HG03108 (cell line): ENCODE measurements around the gene DHCR24.

ENCODE experiments used
- ATAC-seq: cut with Tn5 transposase; IDR thresholded peaks from one replicate; pipeline ENCODE4 v1.9.1; 2021; ENCODE audit warnings: moderate library complexity; ENCODE audit not compliant: unreplicated experiment

DHCR24 gene

GRCh38 chr1:54804471-54805132, 82.4 kb downstream of the DHCR24 start:
- ATAC-seq = no peak

- no peak for ATAC-seq
Measured at GRCh38 chr1:54803761-54804470, 83.1 kb downstream of the DHCR24 start.

GRCh38 chr1:54800899-54801759, 85.9 kb downstream of the DHCR24 start, which contains the start of gene TTC22:
TSS of gene TTC22 (minus strand) at chr1:54801323. CDS start at chr1:54801163, 160 bp downstream.
- ATAC-seq = peak; percentile 75

GRCh38 chr1:54800041-54800898, 86.7 kb downstream of the DHCR24 start:
- no peak for ATAC-seq
